GM10266 (cell line): ENCODE data around the gene ETF1.

Source experiments
- DNase-seq: peaks from one replicate; pipeline ENCODE4 v3.0.0; 2012; ENCODE audit errors: extremely low spot score
- CTCF ChIP-seq: IDR thresholded peaks from 2 replicates; pipeline ENCODE4 v1.5.1; 2012; ENCODE audit warnings: mild to moderate bottlenecking, low read depth; ENCODE audit not compliant: control insufficient read depth, insufficient read depth; ENCODE audit errors: missing control alignments

The ETF1 gene

GRCh38 chr5:138502121-138502520, 40.9 kb downstream of the ETF1 start:
- TF ChIP-seq CTCF, result no peak
- no peak for DNase-seq

- TF ChIP-seq CTCF, result no peak
- DNase-seq, result no peak
Observed at GRCh38 chr5:138498376-138498775, 44.7 kb downstream of the ETF1 start.

GRCh38 chr5:138495351-138495750, 47.7 kb downstream of the ETF1 start:
- DNase-seq, result no peak
- no peak for TF ChIP-seq CTCF

GRCh38 chr5:138492560-138493045, 50.4 kb downstream of the ETF1 start:
- TF ChIP-seq CTCF, result no peak
- no peak for DNase-seq

- peak; percentile 96 for DNase-seq
- no peak for TF ChIP-seq CTCF
Observed at GRCh38 chr5:138491669-138492559, 51.1 kb downstream of the ETF1 start.

- no peak for DNase-seq
Observed at GRCh38 chr5:138491284-138491648, 51.8 kb downstream of the ETF1 start.

More at GRCh38 chr5:138491284-138491648, 51.8 kb downstream of the ETF1 start:
- TF ChIP-seq CTCF, result no peak
